K562 (cell line): ENCODE results near the gene PBXIP1. TPM values are rescaled to one million over a fixed set of nuclear protein-coding genes. Genes with fewer than 3 reads are reported as not detected.
A peak's percentile ranks its signal among the peaks of the same experiment; 100 is the strongest.

Source experiments
- HDAC1 ChIP-seq, 2 experiments: fragments of 450-650 bp; IDR thresholded peaks; 2 replicates each; pipeline ENCODE4 v1.6.1; 2016 to 2017; ENCODE audit warnings: inconsistent platforms in 1 of 2, mild to moderate bottlenecking in 1 of 2, moderate library complexity in 1 of 2
- NR2C1 ChIP-seq, 2 experiments: fragments of 450-650 bp; IDR thresholded peaks; 2 replicates each; pipeline ENCODE4 v1.6.1; 2017; ENCODE audit warnings: mild to moderate bottlenecking in 2 of 2, antibody characterized with exemption in 1 of 2, inconsistent platforms in 1 of 2, missing compliant biosample characterization in 1 of 2, missing genetic modification characterization in 1 of 2
- TCF7L2 ChIP-seq: fragments of 150-350 bp; IDR thresholded peaks from 2 replicates; pipeline ENCODE4 v1.6.1; 2016; ENCODE audit warnings: low read depth, mild to moderate bottlenecking, low read length, moderate library complexity
- YY1 ChIP-seq, 3 experiments: IDR thresholded peaks; 2 replicates each; pipeline ENCODE4 v1.6.1; 2011; ENCODE audit warnings: low read length in 2 of 3, mild to moderate bottlenecking in 2 of 3, moderate library complexity in 2 of 3, borderline replicate concordance in 1 of 3, control low read depth in 1 of 3, low read depth in 1 of 3; ENCODE audit not compliant: insufficient read depth in 3 of 3, insufficient replicate concordance in 2 of 3, control insufficient read depth in 1 of 3, insufficient read length in 1 of 3; ENCODE audit errors: extremely low read depth in 1 of 3
- ZNF121 ChIP-seq: sonication (generic); formaldehyde crosslinking; conservative IDR thresholded peaks from 2 replicates; pipeline ENCODE4 v1.8.0; 2022; ENCODE audit warnings: missing genetic modification reagents
- ZNF316 ChIP-seq: fragments of 450-650 bp; IDR thresholded peaks from 2 replicates; pipeline ENCODE4 v1.6.1; 2016
- ZNF668 ChIP-seq: fragments of 250-450 bp; sonication (Bioruptor Pico); IDR thresholded peaks from 2 replicates; pipeline ENCODE4 v1.8.0; 2022; ENCODE audit warnings: mild to moderate bottlenecking, inconsistent platforms
- polyA plus RNA-seq, 8 experiments: library from polyadenylated mRNA; depleted of rRNA in 4 of 8; stranded (reverse) in 5 of 8; unstranded in 3 of 8; fragments of >200 nt; fragmentation: Nextera tagmentation in 2 of 8; fragmentation: Illumina TruSeq in 1 of 8; extraction: Ambion mirVana in 2 of 8; extraction: Trizol in 1 of 8; gene quantifications; 2 replicates each; pipeline versions ENCODE4 v1.2.1 to v1.2.3, GENCODE V29; 2011 to 2014; ENCODE audit warnings: inconsistent platforms in 1 of 8, missing spikeins in 1 of 8
- total RNA-seq, 7 experiments: library from RNA; depleted of rRNA in 6 of 7; stranded (reverse); fragments of >200 nt in 6 of 7; fragmentation: Illumina TruSeq in 2 of 7; extraction: Trizol in 2 of 7; gene quantifications; 2 replicates each; pipeline versions ENCODE4 v1.2.1 to v1.2.3, GENCODE V29; 2011 to 2021; ENCODE audit warnings: low replicate concordance in 1 of 7
- TF ChIP-seq, protein P1 (sequence below), 3 experiments: fragments of 200-800 bp in 1 of 3; fragments of 250-450 bp in 1 of 3; fragments of 450-650 bp in 1 of 3; sonication (Bioruptor Pico) in 1 of 3; sonication (Bioruptor generic) in 1 of 3; formaldehyde crosslinking in 1 of 3; IDR thresholded peaks; 2 replicates each; pipeline versions ENCODE4 v1.6.1 to v1.8.0; 2016 to 2022; ENCODE audit warnings: mild to moderate bottlenecking in 2 of 3, missing genetic modification characterization in 2 of 3, missing compliant biosample characterization in 1 of 3, moderate library complexity in 1 of 3
- TF ChIP-seq, protein P2 (sequence below): fragments of 450-650 bp; IDR thresholded peaks from 2 replicates; pipeline ENCODE4 v1.6.1; 2017; ENCODE audit warnings: antibody characterized with exemption, mild to moderate bottlenecking
- TF ChIP-seq, protein P3 (sequence below): fragments of 250-450 bp; sonication (Bioruptor Pico); IDR thresholded peaks from 2 replicates; pipeline ENCODE4 v1.5.0; 2021
- TF ChIP-seq, protein P4 (sequence below): fragments of 250-450 bp; sonication (Bioruptor Pico); IDR thresholded peaks from 2 replicates; pipeline ENCODE4 v1.8.0; 2022; ENCODE audit warnings: inconsistent platforms, mild to moderate bottlenecking, moderate library complexity, borderline replicate concordance

Gene PBXIP1
- total and polyA plus RNA-seq, 9 of the 15 experiments (the other 6 are each of a cell fraction or from before 2014, with no cell fraction given), result 0.13 to 8.3 (median 5.8) TPM

DNA sequence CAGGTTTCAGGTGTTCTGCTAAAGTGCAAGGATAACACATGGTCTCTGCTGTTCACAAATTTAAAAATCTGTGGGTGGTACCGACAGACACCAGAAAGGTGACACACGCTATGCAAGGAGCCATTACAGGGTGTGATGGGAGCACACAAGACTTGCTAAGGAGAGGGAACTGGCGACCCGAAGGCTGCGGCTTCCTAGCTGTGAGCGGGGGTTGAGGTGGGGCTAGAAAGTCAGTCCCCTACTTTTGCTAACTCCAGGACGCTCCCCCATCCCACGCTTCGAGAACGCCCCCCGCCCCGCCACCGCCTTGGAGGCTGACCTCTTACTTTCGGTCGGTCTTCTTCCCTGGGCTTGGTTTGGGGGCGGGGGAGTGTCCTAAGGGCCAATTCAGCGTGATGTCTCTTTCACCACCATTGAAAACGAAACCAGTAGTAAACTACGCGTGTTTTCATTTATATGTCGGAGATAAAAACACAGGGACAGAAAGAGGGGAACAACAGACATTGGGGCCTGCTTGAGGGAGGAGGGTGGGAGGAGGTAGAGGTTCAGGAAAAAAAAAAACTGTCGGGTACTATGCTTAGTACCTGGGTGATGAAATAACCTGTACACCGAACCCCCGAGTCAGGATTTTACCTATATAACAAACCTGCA is 19.6 kb upstream of the PBXIP1 start (continued):
- TF ChIP-seq, protein P1, sequence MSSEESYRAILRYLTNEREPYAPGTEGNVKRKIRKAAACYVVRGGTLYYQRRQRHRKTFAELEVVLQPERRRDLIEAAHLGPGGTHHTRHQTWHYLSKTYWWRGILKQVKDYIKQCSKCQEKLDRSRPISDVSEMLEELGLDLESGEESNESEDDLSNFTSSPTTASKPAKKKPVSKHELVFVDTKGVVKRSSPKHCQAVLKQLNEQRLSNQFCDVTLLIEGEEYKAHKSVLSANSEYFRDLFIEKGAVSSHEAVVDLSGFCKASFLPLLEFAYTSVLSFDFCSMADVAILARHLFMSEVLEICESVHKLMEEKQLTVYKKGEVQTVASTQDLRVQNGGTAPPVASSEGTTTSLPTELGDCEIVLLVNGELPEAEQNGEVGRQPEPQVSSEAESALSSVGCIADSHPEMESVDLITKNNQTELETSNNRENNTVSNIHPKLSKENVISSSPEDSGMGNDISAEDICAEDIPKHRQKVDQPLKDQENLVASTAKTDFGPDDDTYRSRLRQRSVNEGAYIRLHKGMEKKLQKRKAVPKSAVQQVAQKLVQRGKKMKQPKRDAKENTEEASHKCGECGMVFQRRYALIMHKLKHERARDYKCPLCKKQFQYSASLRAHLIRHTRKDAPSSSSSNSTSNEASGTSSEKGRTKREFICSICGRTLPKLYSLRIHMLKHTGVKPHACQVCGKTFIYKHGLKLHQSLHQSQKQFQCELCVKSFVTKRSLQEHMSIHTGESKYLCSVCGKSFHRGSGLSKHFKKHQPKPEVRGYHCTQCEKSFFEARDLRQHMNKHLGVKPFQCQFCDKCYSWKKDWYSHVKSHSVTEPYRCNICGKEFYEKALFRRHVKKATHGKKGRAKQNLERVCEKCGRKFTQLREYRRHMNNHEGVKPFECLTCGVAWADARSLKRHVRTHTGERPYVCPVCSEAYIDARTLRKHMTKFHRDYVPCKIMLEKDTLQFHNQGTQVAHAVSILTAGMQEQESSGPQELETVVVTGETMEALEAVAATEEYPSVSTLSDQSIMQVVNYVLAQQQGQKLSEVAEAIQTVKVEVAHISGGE (CRISPR knock-in tag; IDR thresholded peaks at IDR 0.05), result no peak
- TF ChIP-seq, protein P2, sequence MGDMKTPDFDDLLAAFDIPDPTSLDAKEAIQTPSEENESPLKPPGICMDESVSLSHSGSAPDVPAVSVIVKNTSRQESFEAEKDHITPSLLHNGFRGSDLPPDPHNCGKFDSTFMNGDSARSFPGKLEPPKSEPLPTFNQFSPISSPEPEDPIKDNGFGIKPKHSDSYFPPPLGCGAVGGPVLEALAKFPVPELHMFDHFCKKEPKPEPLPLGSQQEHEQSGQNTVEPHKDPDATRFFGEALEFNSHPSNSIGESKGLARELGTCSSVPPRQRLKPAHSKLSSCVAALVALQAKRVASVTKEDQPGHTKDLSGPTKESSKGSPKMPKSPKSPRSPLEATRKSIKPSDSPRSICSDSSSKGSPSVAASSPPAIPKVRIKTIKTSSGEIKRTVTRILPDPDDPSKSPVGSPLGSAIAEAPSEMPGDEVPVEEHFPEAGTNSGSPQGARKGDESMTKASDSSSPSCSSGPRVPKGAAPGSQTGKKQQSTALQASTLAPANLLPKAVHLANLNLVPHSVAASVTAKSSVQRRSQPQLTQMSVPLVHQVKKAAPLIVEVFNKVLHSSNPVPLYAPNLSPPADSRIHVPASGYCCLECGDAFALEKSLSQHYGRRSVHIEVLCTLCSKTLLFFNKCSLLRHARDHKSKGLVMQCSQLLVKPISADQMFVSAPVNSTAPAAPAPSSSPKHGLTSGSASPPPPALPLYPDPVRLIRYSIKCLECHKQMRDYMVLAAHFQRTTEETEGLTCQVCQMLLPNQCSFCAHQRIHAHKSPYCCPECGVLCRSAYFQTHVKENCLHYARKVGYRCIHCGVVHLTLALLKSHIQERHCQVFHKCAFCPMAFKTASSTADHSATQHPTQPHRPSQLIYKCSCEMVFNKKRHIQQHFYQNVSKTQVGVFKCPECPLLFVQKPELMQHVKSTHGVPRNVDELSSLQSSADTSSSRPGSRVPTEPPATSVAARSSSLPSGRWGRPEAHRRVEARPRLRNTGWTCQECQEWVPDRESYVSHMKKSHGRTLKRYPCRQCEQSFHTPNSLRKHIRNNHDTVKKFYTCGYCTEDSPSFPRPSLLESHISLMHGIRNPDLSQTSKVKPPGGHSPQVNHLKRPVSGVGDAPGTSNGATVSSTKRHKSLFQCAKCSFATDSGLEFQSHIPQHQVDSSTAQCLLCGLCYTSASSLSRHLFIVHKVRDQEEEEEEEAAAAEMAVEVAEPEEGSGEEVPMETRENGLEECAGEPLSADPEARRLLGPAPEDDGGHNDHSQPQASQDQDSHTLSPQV, result 0 out of 2 replicates have a peak, but pooled peaks have one; percentile 38
- TF ChIP-seq HDAC1 (IDR thresholded peaks at IDR 0.05) (0 out of 4 replicates have a peak, but pooled peaks of 1 of the 2 experiments have one; percentile 16), TCF7L2 (no peak), NR2C1 (IDR thresholded peaks at IDR 0.05) (no peak; the same call in 1 of the 2 replicates), NR2C1 (tag; IDR thresholded peaks at IDR 0.05) (no peak), YY1 (IDR thresholded peaks at IDR 0.05; ENCODE audit: borderline replicate concordance in 1 of 3, control insufficient read depth in 1 of 3, extremely low read depth in 1 of 3, insufficient read depth in 3 of 3, insufficient read length in 1 of 3, insufficient replicate concordance in 2 of 3, low read depth in 1 of 3, low read length in 2 of 3) (peak in 2 of 3 experiments; percentile 67 to 76), ZNF121 (no peak), ZNF668 (CRISPR knock-in tag) (no peak), ZNF316 (no peak)
- TF ChIP-seq, protein P3, sequence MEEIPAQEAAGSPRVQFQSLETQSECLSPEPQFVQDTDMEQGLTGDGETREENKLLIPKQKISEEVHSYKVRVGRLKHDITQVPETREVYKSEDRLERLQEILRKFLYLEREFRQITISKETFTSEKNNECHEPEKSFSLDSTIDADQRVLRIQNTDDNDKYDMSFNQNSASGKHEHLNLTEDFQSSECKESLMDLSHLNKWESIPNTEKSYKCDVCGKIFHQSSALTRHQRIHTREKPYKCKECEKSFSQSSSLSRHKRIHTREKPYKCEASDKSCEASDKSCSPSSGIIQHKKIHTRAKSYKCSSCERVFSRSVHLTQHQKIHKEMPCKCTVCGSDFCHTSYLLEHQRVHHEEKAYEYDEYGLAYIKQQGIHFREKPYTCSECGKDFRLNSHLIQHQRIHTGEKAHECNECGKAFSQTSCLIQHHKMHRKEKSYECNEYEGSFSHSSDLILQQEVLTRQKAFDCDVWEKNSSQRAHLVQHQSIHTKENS (CRISPR knock-in tag), result no peak
- TF ChIP-seq, protein P4, sequence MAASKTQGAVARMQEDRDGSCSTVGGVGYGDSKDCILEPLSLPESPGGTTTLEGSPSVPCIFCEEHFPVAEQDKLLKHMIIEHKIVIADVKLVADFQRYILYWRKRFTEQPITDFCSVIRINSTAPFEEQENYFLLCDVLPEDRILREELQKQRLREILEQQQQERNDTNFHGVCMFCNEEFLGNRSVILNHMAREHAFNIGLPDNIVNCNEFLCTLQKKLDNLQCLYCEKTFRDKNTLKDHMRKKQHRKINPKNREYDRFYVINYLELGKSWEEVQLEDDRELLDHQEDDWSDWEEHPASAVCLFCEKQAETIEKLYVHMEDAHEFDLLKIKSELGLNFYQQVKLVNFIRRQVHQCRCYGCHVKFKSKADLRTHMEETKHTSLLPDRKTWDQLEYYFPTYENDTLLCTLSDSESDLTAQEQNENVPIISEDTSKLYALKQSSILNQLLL, result no peak
